Breast epithelium (tissue), 4 donors: ENCODE data around the gene CRYBG1. TPM values are rescaled to one million over a fixed set of nuclear protein-coding genes. Genes with fewer than 3 reads are reported as not detected.
A peak's percentile ranks its signal among the peaks of the same experiment; 100 is the strongest.

Experiments
- DNase-seq, 2 donors: peaks; one replicate each; pipeline ENCODE4 v3.0.0-alpha.2; 2019; ENCODE audit warnings: low spot score in 2 of 2
- H3K27ac ChIP-seq, 2 donors: fragments of 200-600 bp; sonication (generic) in 1 of 2; one replicate each; pipeline ENCODE4 v1.5.1; 2016 to 2019; ENCODE audit warnings: mild to moderate bottlenecking in 1 of 2
- H3K27me3 ChIP-seq, 2 donors: fragments of 200-600 bp; sonication (generic) in 1 of 2; one replicate each; pipeline versions ENCODE4 v1.5.1 to v1.6.0; 2017 to 2019; ENCODE audit warnings: control low read depth in 1 of 2, mild to moderate bottlenecking in 1 of 2
- H3K36me3 ChIP-seq: fragments of 200-600 bp; one replicate; pipeline ENCODE4 v1.5.1; 2019
- H3K4me1 ChIP-seq, 2 donors: fragments of 200-600 bp; sonication (generic); one replicate each; pipeline ENCODE4 v1.5.1; 2016 to 2019; ENCODE audit warnings: control low read depth in 1 of 2
- H3K4me3 ChIP-seq, 3 donors: fragments of 200-600 bp; sonication (generic); 1 replicate in 2 of 3; 2 replicates in 1 of 3; pipeline ENCODE4 v1.5.1; 2016 to 2019; ENCODE audit warnings: mild to moderate bottlenecking in 3 of 3, moderate library complexity in 2 of 3
- H3K9me3 ChIP-seq, 2 donors: fragments of 200-600 bp; sonication (generic) in 1 of 2; one replicate each; pipeline ENCODE4 v1.5.1; 2016 to 2019; ENCODE audit warnings: control low read depth in 1 of 2
- CTCF ChIP-seq, 3 donors: fragments of 450-650 bp; IDR thresholded peaks; one replicate each; pipeline ENCODE4 v1.5.1; 2016 to 2017; ENCODE audit warnings: antibody characterized with exemption in 3 of 3, mild to moderate bottlenecking in 3 of 3, moderate library complexity in 3 of 3
- POLR2A ChIP-seq: fragments of 450-650 bp; IDR thresholded peaks from one replicate; pipeline ENCODE4 v1.6.1; 2016; ENCODE audit warnings: antibody characterized with exemption, mild to moderate bottlenecking, moderate library complexity
- POLR2AphosphoS5 ChIP-seq, 3 donors: sonication (generic); formaldehyde crosslinking; IDR thresholded peaks; one replicate each; pipeline ENCODE4 v1.6.1; 2017; ENCODE audit warnings: antibody characterized with exemption in 3 of 3
- intact Hi-C: fragments of 100-400 bp; cut with DNase I; formaldehyde crosslinking; loops from one replicate; pipeline ENCODE4 v1.15.1; 2023; ENCODE audit warnings: low total_unique reads
- total RNA-seq, 3 donors: library from RNA; depleted of rRNA; stranded (reverse); fragments of >200 nt; gene quantifications; one replicate each; pipeline ENCODE4 v1.1.0, GENCODE V29; 2016

Gene CRYBG1
- total RNA-seq, 3 donors from 2014 or later = 30.9 to 142 (median 38.3) TPM

GRCh38 chr6:106508277-106508676 is 147.8 kb downstream of the CRYBG1 start:
- Histone ChIP-seq H3K36me3 (no peaks in the 10 kb centered on the region), H3K27me3 (no peaks in the 10 kb centered on the region), H3K9me3 (no peaks in the 10 kb centered on the region), H3K4me1 (peaks cover 6 to 8% of the 10 kb centered on the region in 2 donors), H3K27ac (no peak overlapping the region), H3K4me3 (no peak overlapping the region)
- no peak for DNase-seq
- intact Hi-C loops = no loop called here
- TF ChIP-seq POLR2AphosphoS5 (IDR thresholded peaks at IDR 0.05) = no peak
- TF ChIP-seq CTCF (IDR thresholded peaks at IDR 0.05) = no peak

DNA sequence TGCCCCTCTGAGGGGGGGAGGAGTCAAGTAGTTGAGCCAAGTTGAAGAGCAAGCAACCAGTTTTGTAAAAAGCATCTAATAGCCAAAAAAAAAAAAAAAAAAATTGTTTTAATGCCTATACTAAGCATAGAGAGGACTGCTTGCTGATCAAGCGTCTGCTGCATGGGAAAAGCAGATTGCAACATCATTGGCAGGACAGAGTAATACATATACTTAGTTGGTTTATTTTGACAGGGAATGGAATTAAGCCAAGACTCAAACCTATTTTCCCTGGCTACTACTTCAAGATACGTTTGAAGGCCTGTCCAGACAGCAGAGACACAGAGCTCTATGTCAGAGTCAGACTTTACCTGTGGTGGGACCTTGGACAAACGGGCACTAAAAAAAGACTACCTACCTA is 148.3 kb downstream of the CRYBG1 start:
- Histone ChIP-seq H3K27me3 (no peaks in the 10 kb centered on the region), H3K27ac (no peak overlapping the region), H3K4me3 (no peak overlapping the region), H3K36me3 (no peaks in the 10 kb centered on the region), H3K9me3 (no peaks in the 10 kb centered on the region), H3K4me1 (peaks cover 6 to 12% of the 10 kb centered on the region in 2 donors)
- intact Hi-C loops = no loop called here
- no peak for DNase-seq
- TF ChIP-seq POLR2AphosphoS5 (IDR thresholded peaks at IDR 0.05) = no peak
- no peak for TF ChIP-seq CTCF (IDR thresholded peaks at IDR 0.05)
- TF ChIP-seq POLR2A = no peak

GRCh38 chr6:106509420-106510089 is 149.0 kb downstream of the CRYBG1 start:
- H3K4me1 ChIP-seq = peaks cover 6 to 12% of the 10 kb centered on the region in 2 donors
- DNase-seq = no peak
- H3K4me3 ChIP-seq = peak overlapping the region; percentile 70 to 85 (median 71)
- H3K9me3 ChIP-seq = no peaks in the 10 kb centered on the region
- TF ChIP-seq POLR2AphosphoS5 (IDR thresholded peaks at IDR 0.05) = no peak
- no peak for TF ChIP-seq POLR2A
- TF ChIP-seq CTCF (IDR thresholded peaks at IDR 0.05) = no peak
- intact Hi-C loops = no loop called here
- H3K27me3 ChIP-seq = no peaks in the 10 kb centered on the region
- no peaks in the 10 kb centered on the region for H3K36me3 ChIP-seq
- peak overlapping the region in 1 of 2 donors; percentile 22 for H3K27ac ChIP-seq

- TF ChIP-seq POLR2AphosphoS5 (IDR thresholded peaks at IDR 0.05) (no peak), POLR2A (no peak), CTCF (IDR thresholded peaks at IDR 0.05) (no peak)
- Histone ChIP-seq H3K27ac (peak overlapping the region in 1 of 2 donors; percentile 22), H3K27me3 (no peaks in the 10 kb centered on the region), H3K4me1 (peaks cover 6 to 12% of the 10 kb centered on the region in 2 donors), H3K36me3 (no peaks in the 10 kb centered on the region), H3K4me3 (peak overlapping the region; percentile 70 to 85 (median 71)), H3K9me3 (no peaks in the 10 kb centered on the region)
- intact Hi-C loops = no loop called here
- DNase-seq = peak; percentile 36 to 66
Measured at GRCh38 chr6:106510090-106510970, 149.8 kb downstream of the CRYBG1 start.
